HG03565 (cell line): Measurements from ENCODE around the gene QARS1.

Experiments used
- ATAC-seq: cut with Tn5 transposase; IDR thresholded peaks from one replicate; pipeline ENCODE4 v1.9.1; 2021; ENCODE audit warnings: mild to moderate bottlenecking, moderate library complexity; ENCODE audit not compliant: unreplicated experiment

Gene QARS1

GRCh38 chr3:49120438-49121131 lies 16.0 kb upstream of the QARS1 start, which contains the start of gene USP19:
TSS of gene USP19 (minus strand) at chr3:49120823. CDS start at chr3:49119145, 1,678 bp downstream.
- ATAC-seq, result peak; percentile 73

GRCh38 chr3:49120096-49120437 lies 15.5 kb upstream of the QARS1 start:
- no peak for ATAC-seq

GRCh38 chr3:49119439-49119838 lies 14.9 kb upstream of the QARS1 start:
- no peak for ATAC-seq

GRCh38 chr3:49119036-49119435 lies 14.5 kb upstream of the QARS1 start:
- no peak for ATAC-seq

GRCh38 chr3:49112262-49112661 lies 7.7 kb upstream of the QARS1 start:
- ATAC-seq, result no peak

- no peak for ATAC-seq
Measured at GRCh38 chr3:49111347-49111746, 6.8 kb upstream of the QARS1 start.

GRCh38 chr3:49110780-49111179 lies 6.2 kb upstream of the QARS1 start:
- no peak for ATAC-seq

- ATAC-seq, result no peak
Measured at GRCh38 chr3:49108346-49108745, 3.8 kb upstream of the QARS1 start.

- ATAC-seq, result no peak
Measured at GRCh38 chr3:49104052-49104426, 518 bp downstream of the QARS1 start.

GRCh38 chr3:49100046-49100615 lies 4.4 kb downstream of the QARS1 start:
- no peak for ATAC-seq

- no peak for ATAC-seq
Measured at GRCh38 chr3:49098910-49099630, 5.5 kb downstream of the QARS1 start.

GRCh38 chr3:49098429-49098828 lies 6.1 kb downstream of the QARS1 start:
- ATAC-seq, result no peak

- ATAC-seq, result peak; percentile 73
Measured at GRCh38 chr3:49093853-49094767, 10.4 kb downstream of the QARS1 start, which contains the start of gene QRICH1. TSS of gene QRICH1 (minus strand) at chr3:49094071. CDS start at chr3:49077017, 17,054 bp downstream.

GRCh38 chr3:49092938-49093852 lies 11.4 kb downstream of the QARS1 start:
- ATAC-seq, result peak; percentile 31

GRCh38 chr3:49081429-49081828 lies 23.1 kb downstream of the QARS1 start:
- ATAC-seq, result no peak

- ATAC-seq, result no peak
Measured at GRCh38 chr3:49079270-49079669, 25.3 kb downstream of the QARS1 start.

- no peak for ATAC-seq
Measured at GRCh38 chr3:49076646-49077045, 27.9 kb downstream of the QARS1 start.

GRCh38 chr3:49076116-49076515 lies 28.4 kb downstream of the QARS1 start:
- no peak for ATAC-seq

GRCh38 chr3:49058011-49058410 lies 46.5 kb downstream of the QARS1 start:
- no peak for ATAC-seq

- no peak for ATAC-seq
Measured at GRCh38 chr3:49057268-49057667, 47.3 kb downstream of the QARS1 start.
